Muscle of leg (tissue), 11 donors: Measurements from ENCODE around the gene TTLL5. TPM values are rescaled to one million over a fixed set of nuclear protein-coding genes. Genes with fewer than 3 reads are reported as not detected.

Source experiments
- DNase-seq: peaks from one replicate; pipeline ENCODE4 v3.0.0; 2013
- H3K27ac ChIP-seq: one replicate; pipeline ENCODE4 v1.5.1; 2013; ENCODE audit warnings: mild to moderate bottlenecking, low read length, control low read depth
- H3K27me3 ChIP-seq: one replicate; pipeline ENCODE4 v1.6.1; 2013; ENCODE audit warnings: low read length; ENCODE audit not compliant: control insufficient read depth, insufficient read depth
- H3K36me3 ChIP-seq: one replicate; pipeline ENCODE4 v1.6.1; 2013; ENCODE audit warnings: low read length; ENCODE audit not compliant: control insufficient read depth, insufficient read depth
- H3K4me1 ChIP-seq: one replicate; pipeline ENCODE4 v1.6.1; 2013; ENCODE audit warnings: low read length; ENCODE audit not compliant: control insufficient read depth, insufficient read depth
- H3K4me3 ChIP-seq: one replicate; pipeline ENCODE4 v1.5.1; 2013; ENCODE audit warnings: low read length, control low read depth
- H3K9me3 ChIP-seq: replicated peaks from 2 replicates; pipeline ENCODE4 v1.6.1; 2013; ENCODE audit warnings: low read depth, low read length; ENCODE audit not compliant: control insufficient read depth
- WGBS: methylation state at CpG from one replicate; pipeline ENCODE4 v1.1.5; 2013; ENCODE audit warnings: missing lambda C conversion rate; ENCODE audit not compliant: insufficient coverage; 5-methylcytosine and 5-hydroxymethylcytosine counted together
- polyA plus RNA-seq, 8 donors: library from polyadenylated mRNA; unstranded; fragments of 120-200 nt; gene quantifications; one replicate each; pipeline versions ENCODE4 v1.2.1 to v1.2.3, GENCODE V29; 2013; ENCODE audit warnings: inconsistent platforms in 1 of 8, low replicate concordance in 1 of 8; ENCODE audit not compliant: insufficient read length in 8 of 8, insufficient read depth in 1 of 8
- total RNA-seq: library from RNA; stranded (reverse); fragments of 120-200 nt; gene quantifications from one replicate; pipeline ENCODE4 v1.2.4, GENCODE V29; 2013

TTLL5 gene
- total and polyA plus RNA-seq, 9 donors: 12.0 to 21.1 (median 15.2) TPM

DNA sequence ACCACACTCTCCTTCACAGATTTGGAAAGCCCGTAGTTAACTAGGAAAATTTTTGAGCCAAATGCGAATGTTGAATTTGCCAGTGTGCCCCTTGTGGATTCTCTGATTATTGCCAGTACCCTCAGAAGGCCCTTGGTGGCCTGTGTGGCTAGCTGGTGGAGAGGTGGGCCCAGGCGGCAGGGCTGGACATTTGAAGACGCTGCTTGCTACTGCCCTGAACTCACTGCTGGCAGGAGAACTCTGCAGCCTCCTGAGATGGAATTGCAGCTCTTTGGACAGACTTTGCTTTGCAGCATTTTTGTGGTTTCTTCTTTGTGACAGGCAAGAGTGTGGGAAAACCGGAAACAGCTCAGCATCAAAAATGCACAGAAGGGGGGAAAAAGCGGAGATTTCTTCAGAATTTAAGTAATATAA, 223.2 kb downstream of the TTLL5 start:
- Histone ChIP-seq H3K36me3 (peaks cover 4% of the 10 kb centered on the region), H3K4me1 (peaks cover 4% of the 10 kb centered on the region), H3K4me3 (no peak overlapping the region), H3K27ac (peak overlapping the region; percentile 74), H3K27me3 (no peaks in the 10 kb centered on the region), H3K9me3 (no peaks in the 10 kb centered on the region)
- 44% methylated on average over 3 of the region's 6 CpGs for WGBS
- peak; percentile 81 for DNase-seq

DNA sequence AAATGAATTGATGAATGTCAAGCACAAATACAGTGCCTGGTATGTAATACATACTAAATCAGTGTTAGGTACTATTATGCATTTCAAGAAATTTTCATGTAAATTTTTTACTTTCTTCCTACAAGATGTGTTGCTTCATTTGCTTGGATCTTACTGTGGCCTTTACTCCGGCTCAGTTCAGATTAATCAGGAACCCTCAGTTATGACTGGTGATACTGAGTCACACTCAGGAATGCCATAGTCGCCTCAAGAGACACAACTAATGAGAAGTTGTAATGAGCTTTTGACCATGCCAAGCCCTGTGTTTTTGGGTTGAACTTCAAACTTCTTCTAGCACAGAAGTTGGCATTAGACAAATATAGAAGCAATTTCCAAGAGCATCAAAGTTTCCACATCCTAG, 224.8 kb downstream of the TTLL5 start:
- no peaks in the 10 kb centered on the region for H3K27me3 ChIP-seq
- WGBS: no CpG with 5 or more reads among the region's 2 CpGs
- peaks cover 4% of the 10 kb centered on the region for H3K4me1 ChIP-seq
- DNase-seq: peak; percentile 33
- H3K9me3 ChIP-seq: no peaks in the 10 kb centered on the region
- H3K4me3 ChIP-seq: no peak overlapping the region
- peaks cover 4% of the 10 kb centered on the region for H3K36me3 ChIP-seq
- no peak overlapping the region for H3K27ac ChIP-seq

DNA sequence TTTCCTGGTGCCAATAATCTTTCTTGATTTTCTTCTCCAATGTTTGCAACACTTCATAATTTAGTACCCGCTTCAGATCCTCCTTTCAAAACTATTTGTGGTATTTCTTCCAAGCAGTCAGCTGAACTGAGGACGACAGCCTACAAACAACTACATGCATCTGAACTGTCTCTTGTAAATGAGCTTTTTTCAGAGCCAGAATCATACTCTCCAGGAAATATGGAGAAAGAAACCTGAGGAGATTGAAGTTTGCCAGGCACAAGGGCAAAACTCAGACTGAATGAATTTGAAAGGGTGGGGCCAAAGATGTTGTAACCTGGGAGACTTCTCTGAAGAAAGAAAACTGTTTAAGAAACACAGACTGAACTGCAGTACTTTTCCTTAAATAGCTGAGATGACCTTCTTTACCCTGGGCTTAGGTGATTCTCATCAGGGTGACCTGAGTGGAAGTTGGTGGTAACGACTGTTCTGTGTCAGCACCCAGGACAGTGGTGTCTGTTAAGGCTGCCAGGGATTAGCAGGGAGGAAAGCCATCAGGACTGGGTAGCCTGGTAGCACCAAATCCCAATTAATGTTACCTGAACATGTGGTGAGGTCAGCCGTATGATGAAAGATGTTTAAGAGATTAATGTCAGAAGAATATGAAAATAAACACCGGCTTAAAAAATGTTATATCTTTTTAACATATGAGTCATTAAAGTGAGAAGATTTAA, 225.7 kb downstream of the TTLL5 start:
- DNase-seq: peak; percentile 70
- H3K4me1 ChIP-seq: peaks cover 4% of the 10 kb centered on the region
- H3K27me3 ChIP-seq: no peaks in the 10 kb centered on the region
- peak overlapping the region; percentile 58 for H3K27ac ChIP-seq
- WGBS: 54% methylated on average over 2 of the region's 5 CpGs
- no peaks in the 10 kb centered on the region for H3K9me3 ChIP-seq
- H3K36me3 ChIP-seq: peaks cover 4% of the 10 kb centered on the region
- no peak overlapping the region for H3K4me3 ChIP-seq

DNA sequence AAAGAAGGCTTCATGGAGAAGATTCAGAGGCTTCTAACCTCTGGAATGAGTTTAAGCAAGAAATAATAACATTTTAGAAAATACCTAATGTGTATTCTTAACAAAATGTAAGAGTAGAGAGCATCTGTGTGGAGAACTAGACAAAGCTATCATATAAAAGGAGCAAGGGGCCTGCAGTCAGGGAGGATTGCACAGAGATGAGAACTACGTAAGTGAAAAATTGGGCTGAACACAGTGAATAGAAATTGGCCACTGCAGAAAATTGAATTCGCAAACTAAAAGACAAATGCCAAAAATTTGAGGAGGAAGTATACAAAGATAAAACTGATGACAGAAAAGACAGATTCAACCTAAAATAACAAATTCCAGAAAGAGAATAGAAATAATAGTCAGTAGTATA, 227.9 kb downstream of the TTLL5 start:
- WGBS: 40% methylated on average over 1 of the region's 2 CpGs
- Histone ChIP-seq H3K27ac (peak overlapping the region; percentile 7), H3K9me3 (no peaks in the 10 kb centered on the region), H3K27me3 (no peaks in the 10 kb centered on the region), H3K36me3 (no peaks in the 10 kb centered on the region), H3K4me1 (peaks cover 4% of the 10 kb centered on the region), H3K4me3 (no peak overlapping the region)
- DNase-seq: peak; percentile 71

DNA sequence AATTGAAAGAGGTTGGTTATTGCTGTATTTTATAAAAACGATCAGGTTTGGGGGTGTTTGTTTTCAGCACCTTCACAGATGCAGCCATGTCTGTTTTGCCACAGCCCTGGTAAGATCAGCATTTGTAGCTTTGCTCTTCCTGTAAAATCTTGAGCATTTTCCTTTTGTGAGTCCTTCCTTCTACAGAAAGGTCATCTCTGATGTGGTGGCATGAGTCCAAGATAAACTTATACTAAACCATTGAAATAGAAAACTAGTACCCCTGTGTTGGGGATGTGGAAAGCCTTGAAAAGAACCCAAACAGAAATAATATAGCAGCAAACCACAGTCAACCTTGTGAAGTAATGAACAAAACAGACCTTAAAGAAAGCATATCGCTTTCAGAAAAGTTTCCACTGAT, 235.3 kb downstream of the TTLL5 start:
- H3K36me3 ChIP-seq: no peaks in the 10 kb centered on the region
- no peaks in the 10 kb centered on the region for H3K9me3 ChIP-seq
- WGBS: no CpG with 5 or more reads among the region's 2 CpGs
- peak; percentile 43 for DNase-seq
- no peaks in the 10 kb centered on the region for H3K27me3 ChIP-seq
- no peak overlapping the region for H3K27ac ChIP-seq
- no peaks in the 10 kb centered on the region for H3K4me1 ChIP-seq
- no peak overlapping the region for H3K4me3 ChIP-seq

DNA sequence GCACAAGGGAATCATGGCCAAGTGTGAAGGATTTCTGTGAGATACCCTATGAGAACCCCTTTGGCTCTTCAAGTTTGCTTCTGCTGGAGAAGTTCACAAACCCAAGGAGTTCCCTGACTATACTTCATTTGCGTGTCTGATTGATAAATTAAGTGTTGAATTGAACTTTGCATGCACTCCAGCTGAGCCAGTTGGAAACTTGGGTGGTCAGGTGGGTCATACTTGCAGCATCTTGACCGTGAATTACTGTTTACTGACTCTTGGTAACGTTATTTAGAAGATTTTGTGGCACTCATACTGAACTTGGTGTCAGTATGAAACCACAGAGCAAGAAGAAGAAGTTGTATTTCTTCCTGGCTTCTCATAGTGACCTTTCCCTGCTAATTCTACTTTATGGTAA, 243.3 kb downstream of the TTLL5 start:
- WGBS: 35% methylated on average over 2 of the region's 3 CpGs
- no peak for DNase-seq
- no peak overlapping the region for H3K27ac ChIP-seq
- peaks cover 18% of the 10 kb centered on the region for H3K4me1 ChIP-seq
- peaks cover 9% of the 10 kb centered on the region for H3K36me3 ChIP-seq
- no peaks in the 10 kb centered on the region for H3K9me3 ChIP-seq
- no peaks in the 10 kb centered on the region for H3K27me3 ChIP-seq
- H3K4me3 ChIP-seq: no peak overlapping the region

DNA sequence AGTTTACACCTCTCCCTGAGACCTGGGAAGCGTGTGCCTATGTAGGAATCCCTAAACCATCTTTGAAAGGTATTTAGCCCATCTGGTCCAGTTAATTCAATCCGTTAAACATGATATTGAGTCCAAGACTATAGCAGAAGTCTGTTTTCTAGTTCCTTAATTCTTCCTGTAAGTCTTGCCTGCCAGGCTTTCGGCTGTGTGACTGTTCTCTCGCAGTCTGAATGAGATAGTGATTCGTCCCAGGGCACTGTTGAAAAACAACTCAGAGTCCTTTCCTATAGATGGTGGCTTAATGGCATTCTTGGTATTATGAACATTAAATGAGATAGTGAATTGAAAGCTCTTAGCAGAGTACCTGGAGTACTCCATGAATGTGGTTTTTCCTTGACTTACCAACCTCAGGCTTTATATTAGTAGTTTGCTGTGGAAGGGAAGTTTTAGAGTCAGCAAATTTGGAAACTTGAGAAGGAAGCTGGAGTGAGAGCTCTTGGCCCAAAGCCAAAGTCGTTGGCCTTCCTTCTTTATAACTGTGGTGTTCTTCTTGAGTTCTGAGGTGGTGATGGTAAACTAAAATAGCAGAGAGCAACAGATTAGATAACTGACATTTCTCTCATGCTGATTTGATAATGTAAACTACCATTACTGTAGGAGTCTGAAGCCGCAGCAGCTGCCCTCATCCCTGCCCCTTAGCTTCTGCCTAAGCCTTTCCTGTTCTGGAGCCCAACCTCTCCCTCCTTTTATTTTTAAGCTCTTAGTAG, 244.3 kb downstream of the TTLL5 start:
- peak; percentile 91 for DNase-seq
- H3K27ac ChIP-seq: peak overlapping the region; percentile 7

DNA sequence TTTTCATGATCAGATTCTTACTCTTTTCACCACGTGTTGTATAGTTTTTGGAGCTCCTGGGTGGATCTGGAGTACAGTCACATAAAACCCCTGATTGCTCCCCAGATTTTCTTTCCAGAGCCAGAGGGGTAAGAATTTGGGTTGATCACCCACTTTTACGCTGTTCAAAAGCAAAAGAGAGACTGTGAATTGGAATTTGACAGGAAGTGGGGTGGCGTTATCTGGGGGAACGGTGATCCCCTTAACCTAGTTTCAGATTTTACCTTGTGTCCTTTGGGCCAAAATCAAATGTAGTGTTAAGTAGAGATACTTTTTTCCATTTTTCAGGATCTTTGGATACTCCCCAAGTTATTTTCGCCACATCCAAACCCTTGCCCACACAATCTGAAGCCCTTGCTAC, 245.2 kb downstream of the TTLL5 start:
- peak overlapping the region; percentile 4 for H3K27ac ChIP-seq
- WGBS: no CpG with 5 or more reads among the region's 5 CpGs

More for the DNA sequence above, 244.3 kb downstream of the TTLL5 start:
- Histone ChIP-seq H3K27me3 (no peaks in the 10 kb centered on the region), H3K4me1 (peaks cover 18% of the 10 kb centered on the region), H3K9me3 (no peaks in the 10 kb centered on the region), H3K4me3 (no peak overlapping the region), H3K36me3 (peaks cover 12% of the 10 kb centered on the region)
- WGBS: no CpG with 5 or more reads among the region's 7 CpGs

DNA sequence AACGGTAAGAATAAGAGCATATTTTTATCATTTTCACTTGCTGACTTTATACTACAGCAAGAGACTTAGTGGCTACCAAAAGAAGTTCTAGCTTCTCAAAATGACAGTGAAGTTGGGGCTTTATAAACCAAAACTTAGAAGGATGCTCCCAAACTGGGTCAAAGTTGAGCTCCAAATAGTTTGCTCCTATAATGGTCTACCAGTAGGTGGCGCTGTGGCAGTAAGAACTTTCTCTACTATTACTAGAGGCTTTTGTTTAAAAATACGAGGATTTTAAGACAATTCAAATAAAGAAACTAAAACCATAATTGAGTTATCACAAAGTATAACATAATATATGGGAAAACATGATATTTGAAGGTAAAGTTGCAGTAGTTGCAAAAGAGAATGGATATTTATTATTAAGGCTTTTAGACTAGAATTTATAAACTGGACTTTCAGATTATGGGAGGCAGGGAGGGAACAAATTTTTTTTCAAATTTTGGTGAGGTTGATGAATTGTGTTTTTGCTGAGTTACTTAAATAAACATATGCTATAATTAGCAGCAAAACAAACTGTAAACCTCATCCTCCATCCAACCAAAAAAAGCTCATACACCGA, 245.7 kb downstream of the TTLL5 start:
- Histone ChIP-seq H3K4me1 (peaks cover 19% of the 10 kb centered on the region), H3K27ac (no peak overlapping the region), H3K4me3 (no peak overlapping the region), H3K9me3 (no peaks in the 10 kb centered on the region), H3K27me3 (no peaks in the 10 kb centered on the region), H3K36me3 (peaks cover 12% of the 10 kb centered on the region)
- peak; percentile 86 for DNase-seq
- 83% methylated on average over 1 of the region's 4 CpGs for whole genome bisulfite sequencing

More for the DNA sequence above, 245.2 kb downstream of the TTLL5 start:
- Histone ChIP-seq H3K4me3 (no peak overlapping the region), H3K4me1 (peaks cover 18% of the 10 kb centered on the region), H3K27me3 (no peaks in the 10 kb centered on the region), H3K9me3 (no peaks in the 10 kb centered on the region), H3K36me3 (peaks cover 12% of the 10 kb centered on the region)
- DNase-seq: no peak

DNA sequence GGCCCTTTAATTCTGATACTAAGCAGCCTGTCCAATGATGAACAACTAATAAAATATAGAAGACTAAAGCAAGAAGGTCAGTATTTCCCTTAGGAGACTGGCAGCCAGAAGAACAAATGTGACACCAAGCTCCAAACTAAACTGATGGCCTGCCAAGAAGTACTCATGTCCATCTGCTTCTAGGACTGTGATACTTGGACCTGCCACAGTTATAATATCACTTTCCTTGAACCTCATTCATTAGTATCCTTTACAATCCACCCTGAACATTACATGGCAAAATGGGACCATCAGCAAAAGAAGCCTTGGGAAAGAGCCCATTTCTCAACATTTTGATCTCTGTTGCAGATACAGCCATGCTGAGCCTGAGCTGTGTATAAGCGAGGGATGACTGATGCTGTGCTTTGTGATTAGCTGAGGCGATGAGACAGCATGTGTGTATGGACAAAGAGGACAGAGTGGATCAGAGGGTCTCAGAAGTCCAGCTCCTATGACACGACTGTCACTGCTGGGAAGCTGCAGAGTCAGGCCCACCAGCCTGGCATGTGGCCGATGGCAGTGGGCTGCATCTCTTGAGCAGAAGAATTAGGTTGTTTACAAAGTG, 246.8 kb downstream of the TTLL5 start:
- Histone ChIP-seq H3K4me3 (no peak overlapping the region), H3K9me3 (no peaks in the 10 kb centered on the region), H3K27me3 (no peaks in the 10 kb centered on the region), H3K36me3 (peaks cover 7% of the 10 kb centered on the region), H3K27ac (no peak overlapping the region), H3K4me1 (peaks cover 23% of the 10 kb centered on the region)
- no peak for DNase-seq
- WGBS: 100% methylated on average over 3 of the region's 4 CpGs
